Measurements from ENCODE around the gene SUOX.

Gene SUOX

GRCh38 chr12:56028511-56029165 is 31.6 kb downstream of the SUOX start:
- Histone ChIP-seq H3K27me3 (ENCODE audit: control insufficient read depth in 1 of 2, insufficient read depth in 1 of 2, low read length in 2 of 2) (no peaks in the 10 kb centered on the region), H3K9ac (ENCODE audit: low read length) (peak overlapping the region; percentile 74), H2BK120ac (ENCODE audit: low read depth, low read length) (no peak overlapping the region), H3K4me3 (ENCODE audit: insufficient read depth in 1 of 2, low read depth in 1 of 2, low read length in 2 of 2) (peak overlapping the region in 1 of 2 experiments; percentile 3), H3K14ac (ENCODE audit: low read length in 2 of 2) (no peak overlapping the region), H3K4me1 (ENCODE audit: control insufficient read depth, insufficient read depth, low read depth, low read length) (no peaks in the 10 kb centered on the region), H2BK12ac (ENCODE audit: low read length in 2 of 2) (no peak overlapping the region), H3K23ac (ENCODE audit: low read length in 2 of 2) (no peak overlapping the region), H3K36me3 (ENCODE audit: control insufficient read depth in 1 of 2, insufficient read depth in 2 of 2, low read depth in 1 of 2, low read length in 2 of 2) (peaks cover 47 to 49% of the 10 kb centered on the region in 2 experiments), H2BK15ac (ENCODE audit: low read depth, poor library complexity, severe bottlenecking) (no peak overlapping the region), H3K9me3 (ENCODE audit: control insufficient read depth, low read length) (no peaks in the 10 kb centered on the region), H4K8ac (ENCODE audit: low read length) (no peak overlapping the region), H3K18ac (ENCODE audit: low read depth in 1 of 2, low read length in 2 of 2) (no peak overlapping the region), H3K27ac (ENCODE audit: low read length, poor library complexity, severe bottlenecking) (no peak overlapping the region), H4K91ac (ENCODE audit: low read length) (no peak overlapping the region), H2AFZ (ENCODE audit: low read depth, low read length) (no peak overlapping the region), H3K4ac (ENCODE audit: low read depth in 1 of 2, low read length in 2 of 2) (no peak overlapping the region), H3K4me2 (ENCODE audit: low read length, poor library complexity, severe bottlenecking) (no peak overlapping the region), H3K79me1 (replicated peaks; ENCODE audit: low read length, poor library complexity, severe bottlenecking) (peaks cover 8% of the 10 kb centered on the region), H2BK5ac (ENCODE audit: low read depth, low read length, poor library complexity, severe bottlenecking) (no peak overlapping the region), H2AK5ac (ENCODE audit: low read length, severe bottlenecking) (no peak overlapping the region)
- 78% methylated on average over 5 of the region's 5 CpGs for WGBS
- DNase-seq = no peak

- Histone ChIP-seq H3K9ac (ENCODE audit: low read length) (peak overlapping the region; percentile 74), H3K4me2 (ENCODE audit: low read length, poor library complexity, severe bottlenecking) (no peak overlapping the region), H3K4ac (ENCODE audit: low read depth in 1 of 2, low read length in 2 of 2) (no peak overlapping the region), H2AK5ac (ENCODE audit: low read length, severe bottlenecking) (no peak overlapping the region), H3K27me3 (ENCODE audit: control insufficient read depth in 1 of 2, insufficient read depth in 1 of 2, low read length in 2 of 2) (no peaks in the 10 kb centered on the region), H2BK120ac (ENCODE audit: low read depth, low read length) (no peak overlapping the region), H3K9me3 (ENCODE audit: control insufficient read depth, low read length) (no peaks in the 10 kb centered on the region), H2BK12ac (ENCODE audit: low read length in 2 of 2) (no peak overlapping the region), H3K4me3 (ENCODE audit: insufficient read depth in 1 of 2, low read depth in 1 of 2, low read length in 2 of 2) (peak overlapping the region in 1 of 2 experiments; percentile 4), H2AFZ (ENCODE audit: low read depth, low read length) (no peak overlapping the region), H2BK5ac (ENCODE audit: low read depth, low read length, poor library complexity, severe bottlenecking) (no peak overlapping the region), H3K36me3 (ENCODE audit: control insufficient read depth in 1 of 2, insufficient read depth in 2 of 2, low read depth in 1 of 2, low read length in 2 of 2) (peaks cover 45 to 50% of the 10 kb centered on the region in 2 experiments), H3K23ac (ENCODE audit: low read length in 2 of 2) (no peak overlapping the region), H4K91ac (ENCODE audit: low read length) (no peak overlapping the region), H2BK15ac (ENCODE audit: low read depth, poor library complexity, severe bottlenecking) (no peak overlapping the region), H4K8ac (ENCODE audit: low read length) (no peak overlapping the region), H3K79me1 (replicated peaks; ENCODE audit: low read length, poor library complexity, severe bottlenecking) (peaks cover 8% of the 10 kb centered on the region), H3K14ac (ENCODE audit: low read length in 2 of 2) (no peak overlapping the region), H3K27ac (ENCODE audit: low read length, poor library complexity, severe bottlenecking) (no peak overlapping the region), H3K18ac (ENCODE audit: low read depth in 1 of 2, low read length in 2 of 2) (no peak overlapping the region), H3K4me1 (ENCODE audit: control insufficient read depth, insufficient read depth, low read depth, low read length) (no peaks in the 10 kb centered on the region)
- DNase-seq = no peak
These were observed 32.1 kb downstream of the SUOX start for GRCh38 chr12:56029166-56029519.

GRCh38 chr12:56029666-56030293 is 32.7 kb downstream of the SUOX start:
- peak overlapping the region; percentile 74 for H3K9ac ChIP-seq (ENCODE audit: low read length)
- H2AFZ ChIP-seq (ENCODE audit: low read depth, low read length) = no peak overlapping the region
- H4K91ac ChIP-seq (ENCODE audit: low read length) = no peak overlapping the region
- no peaks in the 10 kb centered on the region for H3K4me1 ChIP-seq (ENCODE audit: control insufficient read depth, insufficient read depth, low read depth, low read length)
- no peak overlapping the region for H2BK120ac ChIP-seq (ENCODE audit: low read depth, low read length)
- H4K8ac ChIP-seq (ENCODE audit: low read length) = no peak overlapping the region
- peak; percentile 72 for DNase-seq
- H3K4me2 ChIP-seq (ENCODE audit: low read length, poor library complexity, severe bottlenecking) = no peak overlapping the region
- H3K79me1 ChIP-seq (replicated peaks; ENCODE audit: low read length, poor library complexity, severe bottlenecking) = peaks cover 6% of the 10 kb centered on the region
- no peak overlapping the region for H3K4ac ChIP-seq (ENCODE audit: low read depth in 1 of 2, low read length in 2 of 2)
- H2AK5ac ChIP-seq (ENCODE audit: low read length, severe bottlenecking) = no peak overlapping the region
- H3K14ac ChIP-seq (ENCODE audit: low read length in 2 of 2) = no peak overlapping the region
- H2BK15ac ChIP-seq (ENCODE audit: low read depth, poor library complexity, severe bottlenecking) = no peak overlapping the region
- H3K9me3 ChIP-seq (ENCODE audit: control insufficient read depth, low read length) = no peaks in the 10 kb centered on the region
- no peak overlapping the region for H3K23ac ChIP-seq (ENCODE audit: low read length in 2 of 2)
- no peak overlapping the region for H2BK5ac ChIP-seq (ENCODE audit: low read depth, low read length, poor library complexity, severe bottlenecking)
- H3K4me3 ChIP-seq (ENCODE audit: insufficient read depth in 1 of 2, low read depth in 1 of 2, low read length in 2 of 2) = peak overlapping the region in 1 of 2 experiments; percentile 4
- 95% methylated on average over 5 of the region's 6 CpGs for WGBS
- no peak overlapping the region for H2BK12ac ChIP-seq (ENCODE audit: low read length in 2 of 2)
- H3K18ac ChIP-seq (ENCODE audit: low read depth in 1 of 2, low read length in 2 of 2) = no peak overlapping the region
- H3K36me3 ChIP-seq (ENCODE audit: control insufficient read depth in 1 of 2, insufficient read depth in 2 of 2, low read depth in 1 of 2, low read length in 2 of 2) = peaks cover 48 to 51% of the 10 kb centered on the region in 2 experiments
- H3K27ac ChIP-seq (ENCODE audit: low read length, poor library complexity, severe bottlenecking) = no peak overlapping the region
- no peaks in the 10 kb centered on the region for H3K27me3 ChIP-seq (ENCODE audit: control insufficient read depth in 1 of 2, insufficient read depth in 1 of 2, low read length in 2 of 2)

GRCh38 chr12:56031987-56032386 is 34.9 kb downstream of the SUOX start:
- Histone ChIP-seq H3K27me3 (ENCODE audit: control insufficient read depth in 1 of 2, insufficient read depth in 1 of 2, low read length in 2 of 2) (no peaks in the 10 kb centered on the region), H3K4me1 (ENCODE audit: control insufficient read depth, insufficient read depth, low read depth, low read length) (no peaks in the 10 kb centered on the region), H2BK120ac (ENCODE audit: low read depth, low read length) (no peak overlapping the region), H3K27ac (ENCODE audit: low read length, poor library complexity, severe bottlenecking) (no peak overlapping the region), H3K23ac (ENCODE audit: low read length in 2 of 2) (no peak overlapping the region), H2BK15ac (ENCODE audit: low read depth, poor library complexity, severe bottlenecking) (no peak overlapping the region), H3K4me2 (ENCODE audit: low read length, poor library complexity, severe bottlenecking) (no peak overlapping the region), H3K18ac (ENCODE audit: low read depth in 1 of 2, low read length in 2 of 2) (no peak overlapping the region), H3K79me1 (replicated peaks; ENCODE audit: low read length, poor library complexity, severe bottlenecking) (peaks cover 2% of the 10 kb centered on the region), H4K91ac (ENCODE audit: low read length) (no peak overlapping the region), H3K36me3 (ENCODE audit: control insufficient read depth in 1 of 2, insufficient read depth in 2 of 2, low read depth in 1 of 2, low read length in 2 of 2) (peaks cover 46 to 50% of the 10 kb centered on the region in 2 experiments), H2AK5ac (ENCODE audit: low read length, severe bottlenecking) (no peak overlapping the region), H2BK5ac (ENCODE audit: low read depth, low read length, poor library complexity, severe bottlenecking) (no peak overlapping the region), H4K8ac (ENCODE audit: low read length) (no peak overlapping the region), H3K4me3 (ENCODE audit: insufficient read depth in 1 of 2, low read depth in 1 of 2, low read length in 2 of 2) (no peak overlapping the region), H3K4ac (ENCODE audit: low read depth in 1 of 2, low read length in 2 of 2) (no peak overlapping the region), H2BK12ac (ENCODE audit: low read length in 2 of 2) (no peak overlapping the region), H3K9me3 (ENCODE audit: control insufficient read depth, low read length) (no peaks in the 10 kb centered on the region), H3K9ac (ENCODE audit: low read length) (no peak overlapping the region), H3K14ac (ENCODE audit: low read length in 2 of 2) (no peak overlapping the region), H2AFZ (ENCODE audit: low read depth, low read length) (no peak overlapping the region)
- DNase-seq = no peak
- WGBS = 90% methylated on average over 1 of the region's 1 CpG

Data from mesenchymal stem cell (in vitro differentiated cells and primary cell).